IPS-15b (cell line): ENCODE data around the gene TESMIN.

ENCODE experiments used
- H3K27me3 ChIP-seq: one replicate; pipeline ENCODE4 v1.6.1; 2013; ENCODE audit warnings: low read length; ENCODE audit not compliant: control insufficient read depth, insufficient read depth
- H3K36me3 ChIP-seq: one replicate; pipeline ENCODE4 v1.6.1; 2013; ENCODE audit warnings: low read length; ENCODE audit not compliant: control insufficient read depth, insufficient read depth
- H3K4me1 ChIP-seq: one replicate; pipeline ENCODE4 v1.6.1; 2013; ENCODE audit warnings: mild to moderate bottlenecking, low read length; ENCODE audit not compliant: control insufficient read depth, insufficient read depth
- H3K4me3 ChIP-seq: one replicate; pipeline ENCODE4 v1.5.1; 2013; ENCODE audit warnings: low read depth, low read length
- H3K9ac ChIP-seq: one replicate; pipeline ENCODE4 v1.6.1; 2013; ENCODE audit warnings: low read depth, mild to moderate bottlenecking, low read length
- H3K9me3 ChIP-seq: one replicate; pipeline ENCODE4 v1.6.1; 2013; ENCODE audit warnings: mild to moderate bottlenecking, low read length; ENCODE audit not compliant: control insufficient read depth, insufficient read depth

TESMIN gene

DNA sequence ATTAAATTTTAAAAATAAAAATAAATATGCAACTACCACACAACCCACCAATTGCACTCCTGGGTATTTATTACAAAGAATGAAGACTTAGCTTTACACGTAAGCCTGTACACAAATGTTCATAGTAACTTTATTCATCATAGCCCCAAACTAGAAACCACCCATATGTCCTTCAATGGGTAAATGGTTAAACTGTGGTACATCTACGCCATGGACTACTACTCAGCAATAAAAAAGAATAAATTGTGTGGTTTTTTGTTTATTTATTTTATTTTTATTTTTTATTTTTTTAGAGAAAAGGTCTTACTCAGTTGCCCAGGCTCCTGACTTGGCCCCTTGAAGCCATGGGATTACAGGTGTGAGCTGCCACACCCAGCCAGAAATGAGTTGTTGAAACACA lies 52.3 kb downstream of the TESMIN start:
- Histone ChIP-seq H3K9ac (no peak overlapping the region), H3K36me3 (no peaks in the 10 kb centered on the region), H3K4me3 (no peak overlapping the region), H3K9me3 (no peaks in the 10 kb centered on the region), H3K27me3 (no peaks in the 10 kb centered on the region), H3K4me1 (peaks cover 6% of the 10 kb centered on the region)

DNA sequence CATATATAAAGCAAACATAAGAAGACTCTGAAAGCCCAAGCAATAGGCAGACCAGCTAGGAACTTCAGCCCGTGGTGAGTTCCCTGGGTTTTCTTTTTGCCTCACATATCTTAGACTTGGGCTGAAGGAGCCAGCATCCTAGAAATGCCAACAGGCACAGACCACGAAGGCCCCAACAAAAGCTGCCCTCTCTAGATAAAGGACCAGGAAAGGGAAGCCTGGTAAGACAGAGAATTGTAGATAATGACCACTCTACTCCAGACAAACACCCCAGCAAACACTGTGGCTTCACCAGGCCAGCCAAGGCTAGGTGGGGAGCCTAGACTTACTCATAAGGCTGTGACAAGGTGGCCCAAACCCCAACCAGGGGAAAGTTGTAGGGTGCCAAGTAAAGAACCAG lies 55.8 kb downstream of the TESMIN start:
- no peak overlapping the region for H3K4me3 ChIP-seq
- no peaks in the 10 kb centered on the region for H3K9me3 ChIP-seq
- H3K36me3 ChIP-seq: no peaks in the 10 kb centered on the region
- no peaks in the 10 kb centered on the region for H3K27me3 ChIP-seq
- H3K4me1 ChIP-seq: peaks cover 12% of the 10 kb centered on the region
- H3K9ac ChIP-seq: no peak overlapping the region

DNA sequence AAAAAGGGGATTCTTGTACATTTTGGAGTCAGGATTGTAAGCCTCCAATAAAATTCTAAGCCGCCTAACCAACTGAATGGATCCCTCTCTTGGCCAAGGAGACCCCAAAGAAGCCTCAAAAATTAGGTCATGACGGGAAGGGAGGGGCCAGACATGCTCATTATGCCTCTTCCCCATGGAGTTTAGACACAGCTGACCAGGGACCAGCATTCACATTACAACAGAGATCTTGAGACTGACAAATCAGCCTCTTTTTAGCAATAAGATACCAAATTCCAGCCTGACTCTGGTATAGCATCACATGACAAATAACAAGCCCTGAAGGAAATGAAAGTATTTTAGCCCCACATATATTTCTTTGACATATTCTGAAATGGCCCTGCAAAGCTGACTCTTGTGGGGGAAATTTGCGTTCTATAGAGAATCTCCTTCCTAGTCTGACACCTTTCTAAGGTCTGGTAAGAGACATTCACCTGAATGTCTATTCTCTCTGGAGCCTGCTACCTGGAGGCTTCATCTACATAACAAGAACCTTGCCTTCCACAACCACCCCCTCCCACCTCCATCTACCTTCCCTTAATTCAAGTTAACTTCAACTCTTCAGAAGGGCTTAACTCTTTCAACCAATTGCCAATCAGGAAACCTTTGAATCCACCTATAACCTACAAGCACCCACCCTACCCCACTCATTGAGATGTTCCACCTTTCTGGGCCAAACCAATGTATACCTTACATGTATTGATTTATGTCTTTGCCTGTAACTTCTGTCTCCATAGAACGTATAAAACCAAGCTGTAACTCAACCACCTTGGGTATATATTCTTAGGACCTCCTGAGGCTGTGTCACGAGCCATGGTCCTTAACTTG lies 56.7 kb downstream of the TESMIN start:
- Histone ChIP-seq H3K9me3 (no peaks in the 10 kb centered on the region), H3K27me3 (no peaks in the 10 kb centered on the region), H3K4me1 (peaks cover 17% of the 10 kb centered on the region), H3K36me3 (peaks cover 7% of the 10 kb centered on the region), H3K9ac (no peak overlapping the region), H3K4me3 (no peak overlapping the region)

DNA sequence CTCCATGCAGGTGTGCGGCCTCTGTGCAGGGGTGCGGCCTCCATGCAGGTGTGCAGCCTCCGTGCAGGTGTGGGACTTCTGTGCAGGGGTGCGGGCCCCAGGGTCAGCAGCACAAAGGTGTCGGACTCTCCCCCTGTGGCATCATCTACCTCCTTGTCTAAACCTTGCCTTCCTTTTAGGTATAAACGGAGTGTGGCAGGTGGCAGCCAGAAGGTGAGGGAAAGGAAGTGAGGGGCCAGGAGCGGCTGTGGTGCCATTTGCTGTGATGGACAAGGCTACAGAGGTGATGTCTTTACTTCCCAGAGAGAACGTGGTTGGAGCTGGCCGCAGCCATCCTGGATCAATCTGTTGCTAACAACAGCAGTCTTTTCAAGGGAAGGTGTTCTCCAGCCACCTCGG lies 57.8 kb downstream of the TESMIN start:
- peaks cover 14% of the 10 kb centered on the region for H3K36me3 ChIP-seq
- H3K4me3 ChIP-seq: no peak overlapping the region
- H3K9ac ChIP-seq: no peak overlapping the region
- no peaks in the 10 kb centered on the region for H3K9me3 ChIP-seq
- H3K27me3 ChIP-seq: no peaks in the 10 kb centered on the region
- peaks cover 19% of the 10 kb centered on the region for H3K4me1 ChIP-seq

DNA sequence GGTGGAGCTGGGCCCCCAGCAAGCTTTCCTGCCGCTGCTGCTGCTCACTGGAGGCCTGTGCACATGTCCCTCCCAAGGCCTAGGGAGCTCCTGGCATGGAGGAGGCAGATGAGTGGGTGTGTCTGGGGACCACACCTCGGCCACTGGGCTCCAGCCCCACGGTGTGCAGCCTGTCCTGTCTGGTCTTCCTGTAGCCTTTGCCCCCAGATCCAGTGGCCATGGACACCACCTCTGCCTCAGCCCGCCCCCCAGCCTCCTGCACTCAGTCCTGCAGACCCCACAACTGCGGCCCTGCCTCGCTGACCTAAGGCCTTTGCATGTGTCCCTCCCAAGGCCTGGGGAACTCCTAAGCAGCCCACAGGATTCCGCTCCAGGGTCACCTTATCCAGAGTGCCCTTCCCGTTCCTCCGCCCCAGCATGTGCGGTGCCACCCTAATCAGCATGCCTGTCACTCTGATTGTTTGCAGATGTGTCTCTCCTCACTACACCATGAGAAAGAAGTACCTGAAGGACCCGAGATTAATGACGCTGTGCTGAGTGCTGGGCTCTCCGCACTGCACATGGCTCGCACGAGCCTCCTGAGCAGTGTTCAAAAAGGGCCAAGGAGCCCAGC lies 58.3 kb downstream of the TESMIN start:
- Histone ChIP-seq H3K9me3 (no peaks in the 10 kb centered on the region), H3K27me3 (no peaks in the 10 kb centered on the region), H3K4me1 (peaks cover 19% of the 10 kb centered on the region), H3K36me3 (peaks cover 19% of the 10 kb centered on the region), H3K4me3 (no peak overlapping the region), H3K9ac (peak overlapping the region; percentile 37)

DNA sequence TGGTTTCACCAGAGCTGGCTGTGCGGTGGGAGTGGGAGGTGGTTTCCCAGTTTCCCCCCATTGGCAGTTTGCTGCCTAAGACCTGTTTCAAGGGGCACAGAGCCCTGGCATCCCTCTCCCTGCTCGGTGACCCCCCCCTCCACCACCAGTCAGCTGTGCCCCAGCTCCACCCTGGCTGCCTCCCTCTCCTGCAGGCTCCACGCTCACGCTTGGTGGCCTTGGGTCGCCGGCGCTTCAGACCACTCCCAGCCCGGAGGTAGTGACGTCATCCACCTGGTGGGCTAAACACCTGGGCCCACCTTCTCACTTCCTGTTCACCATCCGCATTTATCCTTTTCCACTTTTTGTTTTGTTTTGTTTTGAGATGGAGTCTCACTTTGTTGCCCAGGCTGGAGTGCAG lies 59.2 kb downstream of the TESMIN start:
- Histone ChIP-seq H3K4me1 (peaks cover 19% of the 10 kb centered on the region), H3K4me3 (no peak overlapping the region), H3K27me3 (no peaks in the 10 kb centered on the region), H3K9me3 (no peaks in the 10 kb centered on the region), H3K9ac (no peak overlapping the region), H3K36me3 (peaks cover 28% of the 10 kb centered on the region)

DNA sequence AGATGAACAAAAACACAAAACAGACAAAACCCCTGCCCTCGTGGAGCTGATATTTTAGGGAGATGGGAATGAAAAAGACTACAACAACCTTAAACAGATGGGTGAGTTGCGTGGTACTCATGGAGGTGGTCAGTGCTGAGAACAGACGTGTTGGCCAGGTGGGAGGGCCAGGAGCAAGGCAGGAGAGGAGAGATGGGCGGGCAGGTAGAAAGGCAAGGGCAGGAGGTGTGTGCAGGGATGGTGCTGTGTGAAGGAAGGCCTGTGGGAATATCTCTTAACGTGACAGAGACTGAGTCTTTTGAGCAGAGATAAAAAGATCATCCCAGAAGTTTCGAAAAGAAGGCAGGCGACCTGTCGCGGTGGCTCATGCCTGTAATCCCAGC lies 59.9 kb downstream of the TESMIN start:
- H3K36me3 ChIP-seq: peaks cover 30% of the 10 kb centered on the region
- H3K4me3 ChIP-seq: no peak overlapping the region
- peaks cover 19% of the 10 kb centered on the region for H3K4me1 ChIP-seq
- H3K27me3 ChIP-seq: no peaks in the 10 kb centered on the region
- no peaks in the 10 kb centered on the region for H3K9me3 ChIP-seq
- H3K9ac ChIP-seq: no peak overlapping the region

DNA sequence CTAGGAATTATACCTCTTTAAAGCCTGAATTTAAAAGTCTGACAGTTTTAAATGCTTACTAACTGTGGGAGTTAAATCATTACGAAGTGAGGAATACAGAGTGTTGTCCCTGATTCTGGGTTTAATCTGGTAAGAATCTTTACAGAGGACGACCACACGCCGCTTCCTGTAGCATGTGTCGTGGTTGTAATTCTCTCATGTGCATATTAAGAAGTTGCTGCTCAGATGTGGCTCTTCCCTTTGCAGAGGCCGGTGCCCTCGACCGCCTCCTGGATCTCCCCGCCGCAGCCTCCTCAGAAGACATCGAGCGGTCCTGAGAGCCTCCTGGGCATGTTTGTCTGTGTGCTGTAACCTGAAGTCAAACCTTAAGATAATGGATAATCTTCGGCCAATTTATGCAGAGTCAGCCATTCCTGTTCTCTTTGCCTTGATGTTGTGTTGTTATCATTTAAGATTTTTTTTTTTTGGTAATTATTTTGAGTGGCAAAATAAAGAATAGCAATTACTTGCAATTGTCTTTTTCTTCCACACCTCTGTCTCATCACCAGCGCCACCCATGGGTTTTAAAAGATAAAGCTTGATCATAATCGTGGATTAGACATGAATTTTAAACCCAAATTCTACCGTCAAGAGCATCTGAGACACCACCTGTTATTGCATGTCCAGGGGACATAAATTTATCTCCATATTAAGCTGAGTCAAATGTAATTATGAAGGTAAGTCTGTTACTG lies 60.5 kb downstream of the TESMIN start:
- peaks cover 19% of the 10 kb centered on the region for H3K4me1 ChIP-seq
- H3K36me3 ChIP-seq: peaks cover 34% of the 10 kb centered on the region
- H3K4me3 ChIP-seq: no peak overlapping the region
- H3K9ac ChIP-seq: no peak overlapping the region
- peaks cover 2% of the 10 kb centered on the region for H3K27me3 ChIP-seq
- no peaks in the 10 kb centered on the region for H3K9me3 ChIP-seq

DNA sequence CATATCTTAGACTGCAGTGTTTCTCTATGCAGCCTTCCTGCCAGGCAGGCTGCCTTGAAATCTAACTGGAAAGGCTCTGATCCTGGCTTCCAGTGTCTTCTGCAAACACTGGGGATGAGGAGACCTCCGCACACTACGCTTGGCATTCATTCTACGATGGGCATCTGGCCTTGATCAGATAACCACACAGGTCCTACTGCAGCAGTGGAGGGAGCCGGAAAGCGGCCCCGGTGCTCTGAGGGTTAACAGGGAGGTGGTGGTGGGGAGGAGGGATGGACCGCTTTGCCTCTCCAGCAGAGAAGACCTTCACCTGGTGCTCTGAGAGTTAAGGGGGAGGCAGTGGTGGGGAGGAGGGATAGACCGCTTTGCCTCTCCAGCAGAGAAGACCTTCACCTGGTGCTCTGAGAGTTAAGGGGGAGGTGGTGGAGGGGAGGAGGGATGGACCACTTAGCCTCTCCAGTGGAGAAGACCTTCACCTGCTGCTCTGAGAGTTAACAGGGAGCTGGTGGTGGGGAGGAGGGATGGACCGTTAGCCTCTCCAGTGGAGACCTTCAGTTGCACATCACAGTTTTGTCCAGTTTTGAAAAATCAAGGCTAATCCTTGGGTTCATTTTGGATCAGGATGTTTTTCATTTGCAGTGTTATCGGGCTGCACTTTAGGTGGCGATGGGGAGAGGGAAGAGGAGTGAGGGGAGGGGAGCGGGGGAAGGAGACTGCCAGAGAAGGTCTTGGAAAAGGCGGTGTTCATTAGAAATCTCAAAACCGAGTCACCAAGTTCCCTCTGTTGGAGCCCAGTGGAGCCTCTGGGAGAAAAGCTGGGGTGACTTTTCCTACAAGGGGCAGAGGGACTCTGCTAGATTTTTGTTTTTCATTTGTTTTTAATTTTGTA lies 61.3 kb downstream of the TESMIN start:
- Histone ChIP-seq H3K36me3 (peaks cover 36% of the 10 kb centered on the region), H3K9me3 (no peaks in the 10 kb centered on the region), H3K9ac (no peak overlapping the region), H3K4me1 (peaks cover 17% of the 10 kb centered on the region), H3K4me3 (peak overlapping the region; percentile 26), H3K27me3 (peaks cover 7% of the 10 kb centered on the region)

DNA sequence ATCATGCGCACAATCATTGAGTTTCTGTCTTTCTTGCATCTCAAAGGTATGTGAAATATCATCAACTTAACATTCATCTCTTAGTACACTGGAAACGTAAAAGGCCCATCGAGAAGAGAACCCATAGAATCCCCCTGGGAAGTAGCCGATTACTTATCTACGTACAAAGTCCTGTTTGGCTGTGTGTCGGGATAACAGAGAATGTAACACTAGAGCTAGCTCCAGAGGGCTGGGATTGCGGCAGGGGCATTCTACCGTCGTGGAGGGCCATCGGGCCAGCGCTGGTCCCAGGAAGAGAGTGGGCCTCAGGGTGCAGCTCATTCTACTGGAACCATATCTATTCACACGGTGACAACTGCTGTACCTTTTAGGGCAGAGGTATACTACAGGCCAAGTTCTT lies 62.4 kb downstream of the TESMIN start:
- Histone ChIP-seq H3K4me1 (peaks cover 14% of the 10 kb centered on the region), H3K4me3 (no peak overlapping the region), H3K27me3 (peaks cover 10% of the 10 kb centered on the region), H3K9me3 (no peaks in the 10 kb centered on the region), H3K9ac (no peak overlapping the region), H3K36me3 (peaks cover 36% of the 10 kb centered on the region)

DNA sequence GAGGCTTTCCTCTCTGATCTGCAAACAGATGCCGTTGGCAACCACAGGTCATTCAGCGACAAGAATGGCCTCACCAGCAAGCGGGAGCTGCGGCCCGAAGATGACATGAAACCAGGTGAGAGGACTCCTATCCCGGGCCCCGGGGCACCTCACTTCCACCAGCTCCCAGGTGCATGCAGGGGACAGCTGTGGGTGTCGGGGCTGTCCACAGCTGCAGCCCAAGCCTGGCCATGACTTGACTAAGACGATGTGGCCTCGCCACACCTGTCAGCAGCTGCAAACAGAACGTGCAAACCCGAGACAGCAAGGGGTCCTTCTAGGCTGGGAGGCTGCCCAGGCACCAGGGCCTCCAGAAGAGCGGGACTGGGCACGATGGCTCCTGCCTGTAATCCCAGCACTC lies 63.3 kb downstream of the TESMIN start:
- Histone ChIP-seq H3K27me3 (peaks cover 19% of the 10 kb centered on the region), H3K36me3 (peaks cover 36% of the 10 kb centered on the region), H3K4me1 (peaks cover 10% of the 10 kb centered on the region), H3K9ac (no peak overlapping the region), H3K4me3 (no peak overlapping the region), H3K9me3 (no peaks in the 10 kb centered on the region)
